Adrenal gland (tissue), 12 donors: ENCODE measurements around the gene GPC6. TPM values are rescaled to one million over a fixed set of nuclear protein-coding genes. Genes with fewer than 3 reads are reported as not detected.

ENCODE experiments used
- DNase-seq, 7 donors: peaks; one replicate each; pipeline ENCODE4 v3.0.0-alpha.2; 2019 to 2020
- H3K27ac ChIP-seq, 5 donors: fragments of 200-600 bp; sonication (generic) in 4 of 5; 1 replicate in 3 of 5; 2 replicates in 2 of 5; pipeline versions ENCODE4 v1.5.1 to v1.8.0; 2016 to 2020; ENCODE audit warnings: mild to moderate bottlenecking in 1 of 5
- H3K27me3 ChIP-seq: fragments of 200-600 bp; 2 replicates; pipeline ENCODE4 v1.8.0; 2021
- H3K36me3 ChIP-seq, 2 donors: fragments of 200-600 bp; replicated peaks in 1 of 2; 1 replicate in 1 of 2; 2 replicates in 1 of 2; pipeline versions ENCODE4 v1.5.1 to v1.8.0; 2018 to 2022
- H3K4me1 ChIP-seq, 2 donors: fragments of 200-600 bp; replicated peaks in 1 of 2; 1 replicate in 1 of 2; 2 replicates in 1 of 2; pipeline versions ENCODE4 v1.5.1 to v1.8.0; 2018 to 2021
- H3K4me3 ChIP-seq, 4 donors: fragments of 200-600 bp; sonication (generic) in 3 of 4; one replicate each; pipeline ENCODE4 v1.5.1; 2016 to 2018
- H3K9me3 ChIP-seq, 3 donors: fragments of 200-600 bp; sonication (generic) in 1 of 3; replicated peaks in 1 of 3; 1 replicate in 2 of 3; 2 replicates in 1 of 3; pipeline versions ENCODE4 v1.5.1 to v1.8.0; 2016 to 2021
- CTCF ChIP-seq, 6 experiments: fragments of 450-650 bp in 4 of 6; fragments of 200-600 bp in 2 of 6; sonication (generic) in 1 of 6; IDR thresholded peaks; 1 replicate in 5 of 6; 2 replicates in 1 of 6; pipeline versions ENCODE4 v1.5.1 to v1.8.0; 2016 to 2021; ENCODE audit warnings: antibody characterized with exemption in 6 of 6, mild to moderate bottlenecking in 2 of 6, moderate library complexity in 1 of 6
- POLR2A ChIP-seq, 2 donors: fragments of 450-650 bp; IDR thresholded peaks; one replicate each; pipeline ENCODE4 v1.6.1; 2017; ENCODE audit warnings: antibody characterized with exemption in 2 of 2, mild to moderate bottlenecking in 2 of 2, moderate library complexity in 1 of 2
- WGBS, 4 donors: extraction: QIAGEN DNeasy Blood & Tissue Kit in 2 of 4; methylation state at CpG; one replicate each; pipeline versions ENCODE4 v1.1.5 to v1.1.7; 2013 to 2017; 5-methylcytosine and 5-hydroxymethylcytosine counted together
- intact Hi-C, 2 donors: fragments of 100-400 bp; cut with DNase I; formaldehyde crosslinking; loops; one replicate each; pipeline versions ENCODE4 v1.14.1 to v1.15.0; 2022 to 2023
- polyA plus RNA-seq, 3 donors: library from polyadenylated mRNA; stranded (reverse); fragments of 200-250 nt in 2 of 3; fragments of 350-450 nt in 1 of 3; fragmentation: Illumina TruSeq in 1 of 3; extraction: RNeasy Lipid Tissue Mini Kit (QIAGEN cat#74804) in 1 of 3; gene quantifications; one replicate each; pipeline ENCODE4 v1.2.3, GENCODE V29; 2013 to 2014
- total RNA-seq, 9 donors: library from RNA; depleted of rRNA in 4 of 9; stranded (reverse); fragments of >200 nt in 4 of 9; fragments of 120-200 nt in 1 of 9; fragmentation: NEBNext Ultra II Directional in 1 of 9; extraction: Animal tissue kit (Norgen Biotek cat#: 25700) in 1 of 9; gene quantifications; one replicate each; pipeline versions ENCODE4 v1.1.0 to v1.2.4, GENCODE V29; 2013 to 2023
- donor health status: healthy with polysubstance abuse.
- donor health status: Bipolar disorder and iron deficiency.
- donor health status: DM: yes; HTN: yes; CAD: no.
- donor health status: DM: no; HTN: no; CAD: no.
- donor health status: DM: no; HTN: no; CAD: no.
- donor health status: DM: yes; HTN: yes; CAD: no.

The GPC6 gene
- total and polyA plus RNA-seq, 12 donors = 0.37 to 62.3 (median 2.5) TPM

- H3K9me3 ChIP-seq = no peaks in the 10 kb centered on the region
- 61 to 74% (median 72%) methylated on average over 5 of the region's 5 CpGs for WGBS, 4 donors
- no peak for TF ChIP-seq POLR2A (IDR thresholded peaks at IDR 0.05)
- no peak for TF ChIP-seq CTCF (IDR thresholded peaks at IDR 0.05)
- no peak overlapping the region for H3K4me3 ChIP-seq
- no peaks in the 10 kb centered on the region for H3K4me1 ChIP-seq
- H3K36me3 ChIP-seq = no peaks in the 10 kb centered on the region
- DNase-seq = no peak
- intact Hi-C loops = no loop called here
- no peaks in the 10 kb centered on the region for H3K27me3 ChIP-seq
- no peak overlapping the region for H3K27ac ChIP-seq
Measured at GRCh38 chr13:94169454-94170144, 943.0 kb downstream of the GPC6 start.

GRCh38 chr13:94170145-94170571, 943.6 kb downstream of the GPC6 start:
- Histone ChIP-seq H3K27me3 (no peaks in the 10 kb centered on the region), H3K4me3 (no peak overlapping the region), H3K36me3 (no peaks in the 10 kb centered on the region), H3K27ac (no peak overlapping the region), H3K4me1 (no peaks in the 10 kb centered on the region), H3K9me3 (no peaks in the 10 kb centered on the region)
- 73 to 89% (median 87%) methylated on average over 4 of the region's 4 CpGs for whole genome bisulfite sequencing, 4 donors
- intact Hi-C loops = no loop called here
- TF ChIP-seq POLR2A (IDR thresholded peaks at IDR 0.05) (no peak), CTCF (IDR thresholded peaks at IDR 0.05) (no peak)
- no peak for DNase-seq

DNA sequence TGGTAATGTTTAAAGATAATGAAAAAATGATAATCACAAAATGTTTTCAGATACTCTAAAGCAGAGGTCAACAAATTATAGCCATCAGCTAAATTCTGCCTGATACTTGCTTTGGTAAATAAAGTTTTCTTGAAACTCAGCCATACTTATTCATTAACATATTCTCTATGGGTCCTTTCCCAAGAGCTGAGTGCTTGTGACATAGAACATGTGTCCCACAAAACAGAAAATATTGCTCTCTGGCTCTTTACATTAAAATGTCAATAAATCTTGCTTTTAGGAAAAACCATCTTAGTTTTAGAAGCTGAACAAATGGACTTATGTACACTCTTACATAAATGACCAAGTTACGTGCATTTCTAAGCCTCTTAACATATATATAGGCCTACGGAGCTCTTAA, 945.8 kb downstream of the GPC6 start:
- 93 to 97% (median 95%) methylated on average over 2 of the region's 2 CpGs for WGBS, 4 donors
- intact Hi-C loops = no loop called here

GRCh38 chr13:94173312-94173854, 946.8 kb downstream of the GPC6 start:
- no peak overlapping the region for H3K4me3 ChIP-seq
- no peaks in the 10 kb centered on the region for H3K36me3 ChIP-seq
- WGBS, 4 donors = 77 to 94% (median 90%) methylated on average over 4 of the region's 4 CpGs
- H3K9me3 ChIP-seq = no peaks in the 10 kb centered on the region
- no peaks in the 10 kb centered on the region for H3K27me3 ChIP-seq
- DNase-seq = no peak
- no peaks in the 10 kb centered on the region for H3K4me1 ChIP-seq
- TF ChIP-seq POLR2A (IDR thresholded peaks at IDR 0.05) (no peak), CTCF (IDR thresholded peaks at IDR 0.05) (no peak)
- H3K27ac ChIP-seq = no peak overlapping the region
- intact Hi-C loops = no loop called here

More for the DNA sequence above, 945.8 kb downstream of the GPC6 start:
- Histone ChIP-seq H3K9me3 (no peaks in the 10 kb centered on the region), H3K4me3 (no peak overlapping the region), H3K4me1 (no peaks in the 10 kb centered on the region), H3K36me3 (no peaks in the 10 kb centered on the region), H3K27me3 (no peaks in the 10 kb centered on the region), H3K27ac (no peak overlapping the region)
- no peak for TF ChIP-seq POLR2A (IDR thresholded peaks at IDR 0.05)
- TF ChIP-seq CTCF (IDR thresholded peaks at IDR 0.05) = no peak
- DNase-seq = no peak
